ENCODE results near the gene NLGN3.
"Not testable (repeated sequence)": the region's sequence is repeated elsewhere in the genome, so short reads cannot be mapped to it uniquely, and the experiment has no call there.

NLGN3 gene

GRCh38 chrX:71178908-71179307 lies 34.3 kb downstream of the NLGN3 start:
- Histone ChIP-seq H3K4me1 (ENCODE audit: control insufficient read depth in 1 of 2, insufficient read depth in 1 of 2, low read depth in 1 of 2, low read length in 1 of 2) (peaks cover 9 to 20% of the 10 kb centered on the region in 2 experiments), H3K36me3 (no peaks in the 10 kb centered on the region), H3K9me3 (no peaks in the 10 kb centered on the region), H3K4me3 (ENCODE audit: low read depth in 1 of 2, low read length in 1 of 2) (no peak overlapping the region), H3K27me3 (no peaks in the 10 kb centered on the region), H3K27ac (no peak overlapping the region)
- peak; percentile 83 for TF ChIP-seq CTCF (IDR thresholded peaks at IDR 0.05)

GRCh38 chrX:71180579-71181265 lies 36.1 kb downstream of the NLGN3 start:
- H3K36me3 ChIP-seq; H3K4me3 ChIP-seq (ENCODE audit: low read depth in 1 of 2, low read length in 1 of 2); H3K9me3 ChIP-seq; H3K27me3 ChIP-seq: not testable (repeated sequence)
- peak overlapping the region; percentile 92 for H3K27ac ChIP-seq
- H3K4me1 ChIP-seq (ENCODE audit: control insufficient read depth in 1 of 2, insufficient read depth in 1 of 2, low read depth in 1 of 2, low read length in 1 of 2), result peaks cover 0 to 15% of the 10 kb centered on the region in 2 experiments

- H3K4me1 ChIP-seq (ENCODE audit: control insufficient read depth in 1 of 2, insufficient read depth in 1 of 2, low read depth in 1 of 2, low read length in 1 of 2), result peaks cover 0 to 15% of the 10 kb centered on the region in 2 experiments
- peak overlapping the region; percentile 66 to 78 for H3K4me3 ChIP-seq (ENCODE audit: low read depth in 1 of 2, low read length in 1 of 2)
- H3K27me3 ChIP-seq, result no peaks in the 10 kb centered on the region
- no peaks in the 10 kb centered on the region for H3K36me3 ChIP-seq
- TF ChIP-seq CTCF (IDR thresholded peaks at IDR 0.05), result no peak
- H3K27ac ChIP-seq, result peak overlapping the region; percentile 92
- H3K9me3 ChIP-seq, result no peaks in the 10 kb centered on the region
These were observed 36.9 kb downstream of the NLGN3 start for GRCh38 chrX:71181558-71181909.

GRCh38 chrX:71181910-71182799 lies 37.5 kb downstream of the NLGN3 start:
- Histone ChIP-seq H3K27ac (peak overlapping the region; percentile 92), H3K9me3 (no peaks in the 10 kb centered on the region), H3K36me3 (no peaks in the 10 kb centered on the region), H3K4me3 (ENCODE audit: low read depth in 1 of 2, low read length in 1 of 2) (peak overlapping the region; percentile 66 to 78), H3K27me3 (no peaks in the 10 kb centered on the region), H3K4me1 (ENCODE audit: control insufficient read depth in 1 of 2, insufficient read depth in 1 of 2, low read depth in 1 of 2, low read length in 1 of 2) (peaks cover 0 to 15% of the 10 kb centered on the region in 2 experiments)
- TF ChIP-seq CTCF (IDR thresholded peaks at IDR 0.05), result no peak

- TF ChIP-seq CTCF (IDR thresholded peaks at IDR 0.05), result no peak
- no peaks in the 10 kb centered on the region for H3K36me3 ChIP-seq
- no peaks in the 10 kb centered on the region for H3K9me3 ChIP-seq
- H3K27ac ChIP-seq, result peak overlapping the region; percentile 92
- H3K4me1 ChIP-seq (ENCODE audit: control insufficient read depth in 1 of 2, insufficient read depth in 1 of 2, low read depth in 1 of 2, low read length in 1 of 2), result peaks cover 0 to 15% of the 10 kb centered on the region in 2 experiments
- H3K4me3 ChIP-seq (ENCODE audit: low read depth in 1 of 2, low read length in 1 of 2), result peak overlapping the region; percentile 66 to 78
- no peaks in the 10 kb centered on the region for H3K27me3 ChIP-seq
These were observed 38.2 kb downstream of the NLGN3 start for GRCh38 chrX:71182871-71183270.

GRCh38 chrX:71183341-71183740 lies 38.7 kb downstream of the NLGN3 start:
- H3K27ac ChIP-seq, result no peak overlapping the region
- H3K9me3 ChIP-seq, result no peaks in the 10 kb centered on the region
- TF ChIP-seq CTCF (IDR thresholded peaks at IDR 0.05), result no peak
- H3K4me3 ChIP-seq (ENCODE audit: low read depth in 1 of 2, low read length in 1 of 2), result no peak overlapping the region
- no peaks in the 10 kb centered on the region for H3K36me3 ChIP-seq
- H3K27me3 ChIP-seq, result no peaks in the 10 kb centered on the region
- H3K4me1 ChIP-seq (ENCODE audit: control insufficient read depth in 1 of 2, insufficient read depth in 1 of 2, low read depth in 1 of 2, low read length in 1 of 2), result peaks cover 0 to 15% of the 10 kb centered on the region in 2 experiments
